Mesothelial cell of epicardium (in vitro differentiated cells): Measurements from ENCODE around the gene AUP1. TPM values are rescaled to one million over a fixed set of nuclear protein-coding genes. Genes with fewer than 3 reads are reported as not detected.

Source experiments
- DNase-seq, 2 experiments: peaks; one replicate each; pipeline ENCODE4 v3.0.0; 2021; ENCODE audit warnings: low spot score in 2 of 2; ENCODE audit not compliant: unreplicated experiment in 2 of 2
- H3K27ac Mint-ChIP-seq: 2 replicates; pipeline ENCODE4 v1.8.0; 2021; ENCODE audit warnings: mixed read lengths
- H3K27me3 Mint-ChIP-seq: 2 replicates; pipeline ENCODE4 v1.8.0; 2021; ENCODE audit warnings: low read depth, mixed read lengths
- H3K36me3 Mint-ChIP-seq: 2 replicates; pipeline ENCODE4 v1.8.0; 2021; ENCODE audit warnings: mixed read lengths
- H3K4me1 Mint-ChIP-seq: 2 replicates; pipeline ENCODE4 v1.8.0; 2021; ENCODE audit warnings: mixed read lengths
- H3K4me3 Mint-ChIP-seq: 2 replicates; pipeline ENCODE4 v1.8.0; 2021; ENCODE audit warnings: mild to moderate bottlenecking, moderate library complexity, mixed read lengths
- H3K9me3 Mint-ChIP-seq: 2 replicates; pipeline ENCODE4 v1.8.0; 2021; ENCODE audit warnings: mixed read lengths
- total RNA-seq: library from RNA; stranded (reverse); gene quantifications from 3 replicates; pipeline ENCODE4 v1.2.1, GENCODE V29; 2021
- TF ChIP-seq, protein P1 (sequence below): fragments of 200-600 bp; sonication (generic); IDR thresholded peaks from one replicate; pipeline ENCODE4 v1.5.0; 2021; ENCODE audit warnings: antibody characterized with exemption; ENCODE audit not compliant: unreplicated experiment

The AUP1 gene
- total RNA-seq, 1 donor from 2014 or later: 86.2 TPM

DNA sequence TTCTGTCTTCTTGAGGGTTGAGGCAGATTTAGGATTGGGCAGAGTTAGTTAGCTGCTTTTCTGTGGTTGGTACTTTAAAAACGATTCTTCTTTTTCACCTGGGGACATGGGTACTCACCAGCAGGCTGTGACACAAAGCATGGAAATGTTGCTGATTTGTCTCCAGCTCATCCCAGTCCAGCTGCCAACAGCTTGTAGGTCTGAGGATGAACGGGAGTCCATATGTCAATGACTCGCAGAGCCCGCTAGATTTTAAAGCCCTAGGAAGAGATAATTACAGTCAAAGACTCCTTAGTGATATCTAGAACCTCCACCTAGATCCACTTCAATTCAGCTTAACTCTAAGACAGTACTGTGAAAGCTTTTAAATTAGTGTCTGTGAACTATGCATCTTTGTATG, 45.8 kb upstream of the AUP1 start:
- no peak for DNase-seq
- no peak overlapping the region for H3K27ac Mint-ChIP-seq
- no peak overlapping the region for H3K4me3 Mint-ChIP-seq
- TF ChIP-seq, protein P1, sequence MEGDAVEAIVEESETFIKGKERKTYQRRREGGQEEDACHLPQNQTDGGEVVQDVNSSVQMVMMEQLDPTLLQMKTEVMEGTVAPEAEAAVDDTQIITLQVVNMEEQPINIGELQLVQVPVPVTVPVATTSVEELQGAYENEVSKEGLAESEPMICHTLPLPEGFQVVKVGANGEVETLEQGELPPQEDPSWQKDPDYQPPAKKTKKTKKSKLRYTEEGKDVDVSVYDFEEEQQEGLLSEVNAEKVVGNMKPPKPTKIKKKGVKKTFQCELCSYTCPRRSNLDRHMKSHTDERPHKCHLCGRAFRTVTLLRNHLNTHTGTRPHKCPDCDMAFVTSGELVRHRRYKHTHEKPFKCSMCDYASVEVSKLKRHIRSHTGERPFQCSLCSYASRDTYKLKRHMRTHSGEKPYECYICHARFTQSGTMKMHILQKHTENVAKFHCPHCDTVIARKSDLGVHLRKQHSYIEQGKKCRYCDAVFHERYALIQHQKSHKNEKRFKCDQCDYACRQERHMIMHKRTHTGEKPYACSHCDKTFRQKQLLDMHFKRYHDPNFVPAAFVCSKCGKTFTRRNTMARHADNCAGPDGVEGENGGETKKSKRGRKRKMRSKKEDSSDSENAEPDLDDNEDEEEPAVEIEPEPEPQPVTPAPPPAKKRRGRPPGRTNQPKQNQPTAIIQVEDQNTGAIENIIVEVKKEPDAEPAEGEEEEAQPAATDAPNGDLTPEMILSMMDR: no peak
- no peaks in the 10 kb centered on the region for H3K9me3 Mint-ChIP-seq
- H3K27me3 Mint-ChIP-seq: no peaks in the 10 kb centered on the region
- no peaks in the 10 kb centered on the region for H3K36me3 Mint-ChIP-seq
- H3K4me1 Mint-ChIP-seq: no peaks in the 10 kb centered on the region

GRCh38 chr2:74573747-74574562, 44.4 kb upstream of the AUP1 start:
- Mint-ChIP-seq H3K4me1 (no peaks in the 10 kb centered on the region), H3K9me3 (no peaks in the 10 kb centered on the region), H3K4me3 (no peak overlapping the region), H3K27me3 (no peaks in the 10 kb centered on the region), H3K27ac (no peak overlapping the region), H3K36me3 (no peaks in the 10 kb centered on the region)
- TF ChIP-seq, protein P1: no peak
- DNase-seq: no peak

GRCh38 chr2:74572178-74572925, 42.8 kb upstream of the AUP1 start:
- H3K27ac Mint-ChIP-seq: no peak overlapping the region
- H3K27me3 Mint-ChIP-seq: peaks cover 5% of the 10 kb centered on the region
- no peak for DNase-seq
- TF ChIP-seq, protein P1: no peak
- peaks cover 3% of the 10 kb centered on the region for H3K4me1 Mint-ChIP-seq
- H3K36me3 Mint-ChIP-seq: peaks cover 3% of the 10 kb centered on the region
- no peak overlapping the region for H3K4me3 Mint-ChIP-seq
- no peaks in the 10 kb centered on the region for H3K9me3 Mint-ChIP-seq

GRCh38 chr2:74571058-74571457, 41.6 kb upstream of the AUP1 start:
- H3K27ac Mint-ChIP-seq: no peak overlapping the region
- H3K4me1 Mint-ChIP-seq: peaks cover 3% of the 10 kb centered on the region
- H3K4me3 Mint-ChIP-seq: no peak overlapping the region
- peaks cover 3% of the 10 kb centered on the region for H3K36me3 Mint-ChIP-seq
- no peaks in the 10 kb centered on the region for H3K9me3 Mint-ChIP-seq
- peaks cover 5% of the 10 kb centered on the region for H3K27me3 Mint-ChIP-seq
- DNase-seq: no peak
- TF ChIP-seq, protein P1: no peak

GRCh38 chr2:74569686-74570085, 40.2 kb upstream of the AUP1 start:
- no peak overlapping the region for H3K4me3 Mint-ChIP-seq
- peaks cover 3% of the 10 kb centered on the region for H3K36me3 Mint-ChIP-seq
- H3K4me1 Mint-ChIP-seq: peaks cover 3% of the 10 kb centered on the region
- TF ChIP-seq, protein P1: no peak
- no peak overlapping the region for H3K27ac Mint-ChIP-seq
- no peak for DNase-seq
- no peaks in the 10 kb centered on the region for H3K9me3 Mint-ChIP-seq
- H3K27me3 Mint-ChIP-seq: peaks cover 7% of the 10 kb centered on the region
